ENCODE results near the gene MAST2.

The MAST2 gene

GRCh38 chr1:45814776-45815175, 11.4 kb downstream of the MAST2 start:
- TF ChIP-seq EZH2phosphoT487 (IDR thresholded peaks at IDR 0.05; ENCODE audit: low read length) (no peak), EZH2 (optimal IDR thresholded peaks at IDR 0.05; ENCODE audit: low read depth, low read length) (no peak)
- TF ChIP-seq, protein P1, sequence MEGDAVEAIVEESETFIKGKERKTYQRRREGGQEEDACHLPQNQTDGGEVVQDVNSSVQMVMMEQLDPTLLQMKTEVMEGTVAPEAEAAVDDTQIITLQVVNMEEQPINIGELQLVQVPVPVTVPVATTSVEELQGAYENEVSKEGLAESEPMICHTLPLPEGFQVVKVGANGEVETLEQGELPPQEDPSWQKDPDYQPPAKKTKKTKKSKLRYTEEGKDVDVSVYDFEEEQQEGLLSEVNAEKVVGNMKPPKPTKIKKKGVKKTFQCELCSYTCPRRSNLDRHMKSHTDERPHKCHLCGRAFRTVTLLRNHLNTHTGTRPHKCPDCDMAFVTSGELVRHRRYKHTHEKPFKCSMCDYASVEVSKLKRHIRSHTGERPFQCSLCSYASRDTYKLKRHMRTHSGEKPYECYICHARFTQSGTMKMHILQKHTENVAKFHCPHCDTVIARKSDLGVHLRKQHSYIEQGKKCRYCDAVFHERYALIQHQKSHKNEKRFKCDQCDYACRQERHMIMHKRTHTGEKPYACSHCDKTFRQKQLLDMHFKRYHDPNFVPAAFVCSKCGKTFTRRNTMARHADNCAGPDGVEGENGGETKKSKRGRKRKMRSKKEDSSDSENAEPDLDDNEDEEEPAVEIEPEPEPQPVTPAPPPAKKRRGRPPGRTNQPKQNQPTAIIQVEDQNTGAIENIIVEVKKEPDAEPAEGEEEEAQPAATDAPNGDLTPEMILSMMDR (IDR thresholded peaks at IDR 0.05; ENCODE audit: low read length): no peak
- H3K9me2 ChIP-seq (replicated peaks; ENCODE audit: insufficient read depth, low read length): no peaks in the 10 kb centered on the region
- no peaks in the 10 kb centered on the region; the same call in 1 of the 2 replicates for H3K9me3 ChIP-seq (replicated peaks; ENCODE audit: insufficient read depth, low read length)
- DNase-seq: no peak
- H3K36me3 ChIP-seq (replicated peaks; ENCODE audit: insufficient read depth, low read length): 0 out of 2 replicates have a peak, but pooled peaks cover 3% of the 10 kb centered on the region
- no peak overlapping the region for H3K4me2 ChIP-seq (ENCODE audit: low read depth, low read length)
- no peak overlapping the region for H3K27ac ChIP-seq (ENCODE audit: low read length)
- no peak overlapping the region for H2AFZ ChIP-seq (ENCODE audit: low read length)
- H4K20me1 ChIP-seq (ENCODE audit: insufficient read depth, low read length): no peaks in the 10 kb centered on the region
- no peak overlapping the region for H3K4me3 ChIP-seq (ENCODE audit: low read length)
- H3F3A ChIP-seq (ENCODE audit: insufficient read depth, low read length): no peaks in the 10 kb centered on the region
- H3K9ac ChIP-seq (ENCODE audit: low read length): no peak overlapping the region
- H3K4me1 ChIP-seq (ENCODE audit: low read length): 0 out of 2 replicates have a peak, but pooled peaks cover 3% of the 10 kb centered on the region
- no peaks in the 10 kb centered on the region for H3K27me3 ChIP-seq (replicated peaks; ENCODE audit: insufficient read depth, low read length)
- H3K79me2 ChIP-seq (ENCODE audit: low read length): peaks cover 76% of the 10 kb centered on the region

DNA sequence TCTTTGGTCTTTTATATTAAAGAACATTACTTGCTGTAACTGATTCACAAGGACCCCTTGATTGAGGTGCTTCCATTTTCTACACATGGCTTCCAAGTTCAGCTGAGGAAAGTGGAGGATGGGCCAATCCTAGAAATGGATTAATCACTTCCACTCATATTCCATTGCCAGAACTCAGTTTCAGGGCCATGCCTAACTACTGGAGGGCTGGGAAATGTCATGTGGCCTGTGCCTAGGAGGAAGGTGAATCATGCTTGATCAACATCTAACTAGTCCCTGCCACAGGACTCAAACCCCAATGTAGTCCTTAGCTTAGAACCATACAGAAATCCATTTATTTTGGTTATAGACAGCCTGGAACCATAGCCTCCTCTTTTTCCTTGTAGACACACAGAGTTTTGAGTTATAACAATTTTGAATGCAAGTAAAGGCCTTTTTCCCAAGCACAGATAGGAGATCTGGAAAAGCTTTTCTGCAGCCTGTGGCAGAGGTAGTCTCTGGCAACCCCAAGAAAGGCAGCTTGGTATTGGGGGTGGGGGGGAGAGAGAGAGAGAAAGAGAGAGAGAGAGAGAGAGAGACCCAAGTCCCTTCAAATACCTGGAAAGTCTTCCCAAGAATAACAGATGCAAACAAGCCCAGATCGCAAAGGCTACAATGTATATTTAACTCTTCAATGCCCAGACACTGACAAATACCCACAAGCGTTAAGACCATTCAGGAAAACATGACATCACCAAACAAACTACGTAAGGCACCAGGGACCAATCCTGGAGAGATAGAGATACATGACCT, 12.5 kb downstream of the MAST2 start:
- H3K79me2 ChIP-seq (ENCODE audit: low read length): peaks cover 79% of the 10 kb centered on the region
- no peaks in the 10 kb centered on the region for H3K9me2 ChIP-seq (replicated peaks; ENCODE audit: insufficient read depth, low read length)
- no peak overlapping the region for H3K4me3 ChIP-seq (ENCODE audit: low read length)
- 0 out of 2 replicates have a peak, but pooled peaks cover 3% of the 10 kb centered on the region for H3K36me3 ChIP-seq (replicated peaks; ENCODE audit: insufficient read depth, low read length)
- no peaks in the 10 kb centered on the region for H3F3A ChIP-seq (ENCODE audit: insufficient read depth, low read length)
- H3K4me1 ChIP-seq (ENCODE audit: low read length): peaks cover 6% of the 10 kb centered on the region; the same call in 1 of the 2 replicates
- H4K20me1 ChIP-seq (ENCODE audit: insufficient read depth, low read length): no peaks in the 10 kb centered on the region
- H3K27me3 ChIP-seq (replicated peaks; ENCODE audit: insufficient read depth, low read length): no peaks in the 10 kb centered on the region
- DNase-seq: no peak
- H3K9me3 ChIP-seq (replicated peaks; ENCODE audit: insufficient read depth, low read length): no peaks in the 10 kb centered on the region; the same call in 1 of the 2 replicates
- TF ChIP-seq, protein P1 (IDR thresholded peaks at IDR 0.05; ENCODE audit: low read length): no peak
- TF ChIP-seq EZH2phosphoT487 (IDR thresholded peaks at IDR 0.05; ENCODE audit: low read length) (no peak), EZH2 (optimal IDR thresholded peaks at IDR 0.05; ENCODE audit: low read depth, low read length) (no peak)
- H3K27ac ChIP-seq (ENCODE audit: low read length): no peak overlapping the region
- H3K9ac ChIP-seq (ENCODE audit: low read length): no peak overlapping the region
- H2AFZ ChIP-seq (ENCODE audit: low read length): no peak overlapping the region
- H3K4me2 ChIP-seq (ENCODE audit: low read depth, low read length): no peak overlapping the region

DNA sequence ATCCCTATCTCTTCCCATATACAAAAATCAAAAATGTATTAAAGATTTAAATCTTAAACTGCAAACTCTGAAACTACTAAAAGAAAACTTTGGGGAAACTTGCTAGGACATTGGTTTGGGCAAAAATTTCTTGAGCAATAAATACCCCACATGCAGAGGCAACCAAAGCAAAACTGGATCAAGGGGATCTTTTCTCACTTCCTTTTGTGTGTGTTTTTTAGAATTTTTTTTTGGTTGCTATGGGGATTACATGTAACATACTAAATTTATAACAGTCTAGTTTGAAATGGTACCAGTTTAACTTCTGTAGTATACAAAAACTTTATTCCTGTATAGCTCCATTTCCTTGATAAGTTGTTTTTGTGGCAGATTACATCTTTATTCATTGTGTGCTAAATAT, 16.8 kb downstream of the MAST2 start:
- Histone ChIP-seq H3K9ac (ENCODE audit: low read length) (no peak overlapping the region), H3K9me3 (replicated peaks; ENCODE audit: insufficient read depth, low read length) (no peaks in the 10 kb centered on the region; the same call in 1 of the 2 replicates), H4K20me1 (ENCODE audit: insufficient read depth, low read length) (no peaks in the 10 kb centered on the region), H3F3A (ENCODE audit: insufficient read depth, low read length) (no peaks in the 10 kb centered on the region), H3K4me2 (ENCODE audit: low read depth, low read length) (no peak overlapping the region), H3K4me3 (ENCODE audit: low read length) (no peak overlapping the region), H3K27me3 (replicated peaks; ENCODE audit: insufficient read depth, low read length) (no peaks in the 10 kb centered on the region), H3K4me1 (ENCODE audit: low read length) (peaks cover 6% of the 10 kb centered on the region; the same call in 1 of the 2 replicates), H3K79me2 (ENCODE audit: low read length) (peaks cover 89% of the 10 kb centered on the region), H2AFZ (ENCODE audit: low read length) (no peak overlapping the region), H3K36me3 (replicated peaks; ENCODE audit: insufficient read depth, low read length) (peaks cover 6% of the 10 kb centered on the region; the same call in 1 of the 2 replicates), H3K9me2 (replicated peaks; ENCODE audit: insufficient read depth, low read length) (no peaks in the 10 kb centered on the region), H3K27ac (ENCODE audit: low read length) (peak overlapping the region; percentile 5; the same call in 1 of the 2 replicates)
- TF ChIP-seq, protein P1 (IDR thresholded peaks at IDR 0.05; ENCODE audit: low read length): no peak
- TF ChIP-seq EZH2 (optimal IDR thresholded peaks at IDR 0.05; ENCODE audit: low read depth, low read length) (no peak), EZH2phosphoT487 (IDR thresholded peaks at IDR 0.05; ENCODE audit: low read length) (no peak)
- DNase-seq: no peak
